K562 (cell line): Measurements from ENCODE around the gene DLGAP1. TPM values are rescaled to one million over a fixed set of nuclear protein-coding genes. Genes with fewer than 3 reads are reported as not detected.

Source experiments
- ATAC-seq: fragments of 200-7000 bp; cut with Tn5 transposase; 3 replicates; pipeline ENCODE4 v1.9.1; 2020; ENCODE audit warnings: moderate library complexity
- BruUV-seq: library from RNA; stranded (reverse); fragments of 400-500 nt; replicated peaks from 2 replicates; lab custom pipeline; 2021; lab: Mats Ljungman, UMichigan
- CTCF ChIA-PET: fragments of 300-600 bp; formaldehyde crosslinking; extraction: SDS; loops from one replicate; lab custom pipeline; 2021; ENCODE audit warnings: low intra/inter-chr PET ratio; lab: Yijun Ruan, JAX
- POLR2A ChIA-PET: fragments of 300-600, 350-650 bp; sonication (Branson Sonifier 250); formaldehyde crosslinking; extraction: SDS; loops from one replicate; lab custom pipeline; 2021; ENCODE audit warnings: antibody characterized with exemption, inconsistent platforms; lab: Yijun Ruan, JAX
- DNase-seq, 4 experiments: peaks; one replicate each; pipeline versions ENCODE4 v3.0.0 to v3.0.0-alpha.2; 2011 to 2018; ENCODE audit warnings: low spot score in 3 of 4, mixed read lengths in 3 of 4; ENCODE audit errors: extremely low read depth in 1 of 4
- FAIRE-seq: peaks from 2 replicates; lab custom pipeline; 2011; peaks lifted over from hg19 to GRCh38; lab: Jason Lieb, UNC
- H2AFZ ChIP-seq: 2 replicates; pipeline ENCODE4 v1.6.0; 2011; ENCODE audit warnings: low read depth, low read length, control low read depth, inconsistent platforms
- H3K27ac ChIP-seq: fragments of 200-600 bp; 3 replicates; pipeline ENCODE4 v1.8.0; 2011; ENCODE audit warnings: low read depth, mild to moderate bottlenecking, control low read depth, inconsistent platforms, low read length, moderate library complexity, mixed read lengths; ENCODE audit errors: extremely low read depth
- H3K27me3 ChIP-seq, 2 experiments: fragments of 300-600 bp in 1 of 2; 2 replicates in 1 of 2; 3 replicates in 1 of 2; pipeline versions ENCODE4 v1.6.0 to v1.8.0; 2011; ENCODE audit warnings: inconsistent platforms in 2 of 2, low read length in 2 of 2, mild to moderate bottlenecking in 1 of 2, mixed read lengths in 1 of 2, moderate library complexity in 1 of 2; ENCODE audit not compliant: control insufficient read depth in 2 of 2, insufficient read depth in 2 of 2
- H3K36me3 ChIP-seq: fragments of 300-600 bp; 3 replicates; pipeline ENCODE4 v1.8.0; 2011; ENCODE audit warnings: mild to moderate bottlenecking, low read length, inconsistent platforms; ENCODE audit not compliant: control insufficient read depth, insufficient read depth
- H3K4me1 ChIP-seq, 2 experiments: fragments of 200-600 bp in 1 of 2; replicated peaks in 1 of 2; 2 replicates in 1 of 2; 3 replicates in 1 of 2; pipeline versions ENCODE4 v1.5.1 to v1.8.0; 2011; ENCODE audit warnings: inconsistent platforms in 2 of 2, low read length in 2 of 2, mild to moderate bottlenecking in 1 of 2, mixed read lengths in 1 of 2, moderate library complexity in 1 of 2; ENCODE audit not compliant: control insufficient read depth in 2 of 2, insufficient read depth in 2 of 2
- H3K4me2 ChIP-seq: 2 replicates; pipeline ENCODE4 v1.6.1; 2011; ENCODE audit warnings: low read length, control low read depth, inconsistent platforms, mixed read lengths; ENCODE audit not compliant: insufficient read depth
- H3K4me3 ChIP-seq: fragments of 200-600 bp; sonication (generic), shearing (Covaris generic); 2 replicates; pipeline ENCODE4 v1.5.1; 2016; ENCODE audit warnings: control low read depth, inconsistent platforms
- H3K79me2 ChIP-seq: fragments of 200-600 bp; 3 replicates; pipeline ENCODE4 v1.8.0; 2011; ENCODE audit warnings: low read length, inconsistent platforms; ENCODE audit not compliant: control insufficient read depth, insufficient read depth
- H3K9ac ChIP-seq, 2 experiments: 2 replicates each; pipeline versions ENCODE4 v1.6.0 to v1.6.1; 2011; ENCODE audit warnings: low read depth in 2 of 2, low read length in 2 of 2, control low read depth in 1 of 2, inconsistent platforms in 1 of 2, mild to moderate bottlenecking in 1 of 2, mixed read lengths in 1 of 2; ENCODE audit not compliant: insufficient read depth in 1 of 2
- H3K9me1 ChIP-seq: one replicate; pipeline ENCODE4 v1.6.0; 2011; ENCODE audit warnings: inconsistent platforms, mild to moderate bottlenecking, low read length, moderate library complexity; ENCODE audit not compliant: control insufficient read depth, insufficient read depth
- H3K9me3 ChIP-seq: replicated peaks from 2 replicates; pipeline ENCODE4 v1.5.1; 2011; ENCODE audit warnings: low read depth, low read length, inconsistent platforms; ENCODE audit not compliant: control insufficient read depth, insufficient read depth
- H4K20me1 ChIP-seq: replicated peaks from 2 replicates; pipeline ENCODE4 v1.6.1; 2011; ENCODE audit warnings: low read length, inconsistent platforms, mixed read lengths; ENCODE audit not compliant: control insufficient read depth, insufficient read depth
- AFF4 ChIP-seq: sonication (generic); formaldehyde crosslinking; IDR thresholded peaks from 2 replicates; pipeline ENCODE4 v1.8.0; 2023; ENCODE audit warnings: mild to moderate bottlenecking, missing genetic modification reagents
- CBX8 ChIP-seq: fragments of 200-600 bp; sonication (generic); IDR thresholded peaks from 2 replicates; pipeline ENCODE4 v1.6.1; 2012; ENCODE audit warnings: borderline replicate concordance, mixed run types, low read depth, mild to moderate bottlenecking, moderate library complexity, mixed read lengths, low read length, control low read depth, inconsistent platforms; ENCODE audit not compliant: poor library complexity, severe bottlenecking; ENCODE audit errors: extremely low read depth
- GATA2 ChIP-seq: sonication (generic); formaldehyde crosslinking; IDR thresholded peaks from 2 replicates; pipeline ENCODE4 v1.4.0; 2020; ENCODE audit warnings: mild to moderate bottlenecking, missing genetic modification reagents
- HDGF ChIP-seq: fragments of 450-650 bp; IDR thresholded peaks from 2 replicates; pipeline ENCODE4 v1.6.1; 2016
- MEF2D ChIP-seq: conservative IDR thresholded peaks from 2 replicates; pipeline ENCODE4 v1.6.1; 2016; ENCODE audit warnings: low read depth, missing genetic modification characterization, missing compliant biosample characterization
- NRF1 ChIP-seq, 2 experiments: fragments of 450-650 bp; IDR thresholded peaks in 1 of 2; conservative IDR thresholded peaks in 1 of 2; 2 replicates each; pipeline ENCODE4 v1.6.1; 2014; ENCODE audit warnings: mild to moderate bottlenecking in 2 of 2
- TSC22D4 ChIP-seq: fragments of 450-650 bp; IDR thresholded peaks from 2 replicates; pipeline ENCODE4 v1.6.1; 2016; ENCODE audit warnings: missing genetic modification characterization, missing biosample characterization, control low read depth
- WGBS: fragments of 100-300 bp; shearing (Covaris generic); methylation state at CpG from one replicate; pipeline ENCODE4 v1.1.6; 2016; ENCODE audit warnings: low coverage, mixed read lengths; ENCODE audit not compliant: insufficient coverage; ENCODE audit errors: missing lambda C conversion rate; 5-methylcytosine and 5-hydroxymethylcytosine counted together
- in situ Hi-C: fragments of 300-500 bp; cut with MboI; formaldehyde crosslinking; loops from 4 replicates; pipeline ENCODE4 v1.15.0; 2018; ENCODE audit warnings: inconsistent platforms, mixed read lengths
- intact Hi-C: fragments of 100-400 bp; cut with micrococcal nuclease; formaldehyde crosslinking; loops from 2 replicates; pipeline ENCODE4 v1.14.2; 2022
- polyA plus RNA-seq, 8 experiments: library from polyadenylated mRNA; depleted of rRNA in 4 of 8; stranded (reverse) in 5 of 8; unstranded in 3 of 8; fragments of >200 nt; fragmentation: Nextera tagmentation in 2 of 8; fragmentation: Illumina TruSeq in 1 of 8; extraction: Ambion mirVana in 2 of 8; extraction: Trizol in 1 of 8; gene quantifications; 2 replicates each; pipeline versions ENCODE4 v1.2.1 to v1.2.3, GENCODE V29; 2011 to 2014; ENCODE audit warnings: inconsistent platforms in 1 of 8, missing spikeins in 1 of 8
- total RNA-seq, 7 experiments: library from RNA; depleted of rRNA in 6 of 7; stranded (reverse); fragments of >200 nt in 6 of 7; fragmentation: Illumina TruSeq in 2 of 7; extraction: Trizol in 2 of 7; gene quantifications; 2 replicates each; pipeline versions ENCODE4 v1.2.1 to v1.2.3, GENCODE V29; 2011 to 2021; ENCODE audit warnings: low replicate concordance in 1 of 7

DLGAP1 gene
- total and polyA plus RNA-seq, 9 of the 15 experiments (the other 6 are each of a cell fraction or from before 2014, with no cell fraction given), result 0.04 to 0.22 (median 0.08) TPM

- H2AFZ ChIP-seq, result no peak overlapping the region
- POLR2A ChIA-PET, result interaction anchor here (0.7 kb wide), 1 partner anchor 10 kb away, joined by 3 read pairs; no protein-coding TSS in a partner anchor
- ATAC-seq, result no peak
- H3K27me3 ChIP-seq, result no peaks in the 10 kb centered on the region
- H3K9ac ChIP-seq, result no peak overlapping the region
- WGBS, result 2% methylated on average over 5 of the region's 5 CpGs
- no peak overlapping the region for H3K4me3 ChIP-seq
- intact Hi-C loops (no loop called here), in situ Hi-C loops (no loop called here)
- H3K4me2 ChIP-seq, result no peak overlapping the region
- FAIRE-seq, result no peak
- no peak for DNase-seq
- CTCF ChIA-PET, result no interaction called here
- no peaks in the 10 kb centered on the region for H3K36me3 ChIP-seq
- no peaks in the 10 kb centered on the region for H3K4me1 ChIP-seq
- no peaks in the 10 kb centered on the region for H3K79me2 ChIP-seq
- H3K9me1 ChIP-seq, result no peaks in the 10 kb centered on the region
- no peaks in the 10 kb centered on the region for H3K9me3 ChIP-seq
- no peak overlapping the region for H3K27ac ChIP-seq
- no peaks in the 10 kb centered on the region for H4K20me1 ChIP-seq
- BruUV-seq, result no TSS peak
- TF ChIP-seq CBX8, result no peak
- no peak for TF ChIP-seq AFF4 (CRISPR knock-in tag)
- TF ChIP-seq GATA2 (CRISPR knock-in tag), result no peak
- TF ChIP-seq MEF2D (tag), result no peak
- no peak for TF ChIP-seq HDGF
- TF ChIP-seq TSC22D4, result no peak
- TF ChIP-seq NRF1 (conservative IDR thresholded peaks at IDR 0.05 in 1 of 2, IDR thresholded peaks at IDR 0.05 in 1 of 2), result no peak
Measured at GRCh38 chr18:3952031-3952430, 503.1 kb downstream of the DLGAP1 start.
